ENCODE results near the gene UBE2D1. TPM values are rescaled to one million over a fixed set of nuclear protein-coding genes. Genes with fewer than 3 reads are reported as not detected.
A peak's percentile ranks its signal among the peaks of the same experiment; 100 is the strongest.

UBE2D1 gene
- total and polyA plus RNA-seq, 9 of the 15 experiments (the other 6 are each of a cell fraction or from before 2014, with no cell fraction given), result 4.1 to 24.4 (median 12.3) TPM

DNA sequence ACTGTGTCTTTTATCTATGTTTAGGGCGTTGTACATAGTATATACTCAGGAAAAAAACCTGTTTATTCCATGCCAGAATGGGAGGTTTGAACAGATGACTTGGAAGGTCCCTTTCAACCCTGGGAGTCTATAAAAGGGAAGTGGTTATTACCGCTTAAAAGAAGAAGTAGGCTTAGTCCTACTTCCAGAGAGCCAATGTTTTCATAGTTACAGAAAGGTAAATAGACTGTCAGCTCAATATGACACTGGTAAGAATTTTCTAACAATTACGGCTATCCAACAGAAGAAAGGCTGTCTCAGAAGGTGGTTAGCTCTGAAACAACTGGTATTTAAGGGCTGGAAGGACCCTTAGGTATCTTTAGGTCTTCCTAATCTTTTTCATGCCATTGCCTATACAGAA, 49.3 kb downstream of the UBE2D1 start:
- WGBS (ENCODE audit: insufficient coverage, low coverage, missing lambda C conversion rate), result 17% methylated on average over 3 of the region's 3 CpGs
- H4K20me1 ChIP-seq (replicated peaks; ENCODE audit: control insufficient read depth, insufficient read depth, low read length), result no peaks in the 10 kb centered on the region; the same call in 1 of the 2 replicates
- peaks cover 28% of the 10 kb centered on the region for H3K36me3 ChIP-seq (ENCODE audit: control insufficient read depth, insufficient read depth, low read length)
- H3K27me3 ChIP-seq (ENCODE audit: control insufficient read depth in 2 of 2, insufficient read depth in 2 of 2, low read length in 2 of 2), result no peaks in the 10 kb centered on the region
- DNase-seq (ENCODE audit: extremely low read depth in 1 of 4, low spot score in 3 of 4), result peak in 2 of 4 experiments; percentile 23 to 35
- H3K4me1 ChIP-seq (replicated peaks in 1 of 2; ENCODE audit: control insufficient read depth in 2 of 2, insufficient read depth in 2 of 2, low read length in 2 of 2), result peaks cover 11 to 18% of the 10 kb centered on the region in 2 experiments
- BruUV-seq (replicated peaks), result no TSS peak
- H2AFZ ChIP-seq (ENCODE audit: low read depth, low read length), result peak overlapping the region; percentile 93
- ATAC-seq, result no peak
- peak overlapping the region in 1 of 2 experiments; percentile 87; a peak in 1 of 4 replicates for H3K9ac ChIP-seq (ENCODE audit: insufficient read depth in 1 of 2, low read depth in 2 of 2, low read length in 2 of 2)
- in situ Hi-C loops (cut with MboI) (loop anchor here (10.0 kb wide), 1 partner anchor 199 kb away; no protein-coding TSS in a partner anchor), intact Hi-C loops (cut with micrococcal nuclease) (loop anchor here (2.0 kb wide), 1 partner anchor 49 kb away; the partner anchor contains the start of gene UBE2D1)
- ChIA-PET CTCF (ENCODE audit: low intra/inter-chr PET ratio) (interaction anchor here (1.8 to 2.1 kb wide), 2 partner anchors 84 to 206 kb away, joined by 5 to 10 read pairs; no protein-coding TSS in a partner anchor), POLR2A (interaction anchor here (1.3 to 3.6 kb wide), 6 partner anchors 12 to 83 kb away, joined by 4 to 22 read pairs (median 8); partner anchors contain the start of gene UBE2D1)
- 0 out of 2 replicates have a peak overlapping the region, but pooled peaks have one; percentile 86 for H3K4me3 ChIP-seq
- H3K79me2 ChIP-seq (ENCODE audit: control insufficient read depth, insufficient read depth, low read length), result peaks cover 47% of the 10 kb centered on the region
- no peak for FAIRE-seq
- H3K9me3 ChIP-seq (replicated peaks; ENCODE audit: control insufficient read depth, insufficient read depth, low read depth, low read length), result no peaks in the 10 kb centered on the region
- peak overlapping the region; percentile 94 for H3K4me2 ChIP-seq (ENCODE audit: insufficient read depth, low read length)
- peak overlapping the region; percentile 28; the same call in 2 of the 3 replicates for H3K27ac ChIP-seq (ENCODE audit: extremely low read depth, low read depth, low read length)
- H3K9me1 ChIP-seq (ENCODE audit: control insufficient read depth, insufficient read depth, low read length), result no peaks in the 10 kb centered on the region
- TF ChIP-seq RBM15 (IDR thresholded peaks at IDR 0.05; ENCODE audit: insufficient read depth, low read length) (no peak), TEAD2 (tag; IDR thresholded peaks at IDR 0.05) (no peak), LEF1 (IDR thresholded peaks at IDR 0.05) (peak; percentile 25; the same call in 1 of the 2 replicates), FOXJ2 (tag; IDR thresholded peaks at IDR 0.05) (peak; percentile 94), POLR2B (IDR thresholded peaks at IDR 0.05; ENCODE audit: low read depth, partially characterized antibody) (no peak), MEIS2 (IDR thresholded peaks at IDR 0.05; ENCODE audit: partially characterized antibody) (peak; percentile 35), CC2D1A (IDR thresholded peaks at IDR 0.05) (no peak), SMARCA4 (IDR thresholded peaks at IDR 0.05) (0 out of 2 replicates have a peak, but pooled peaks have one; percentile 20), MYBL2 (IDR thresholded peaks at IDR 0.05; ENCODE audit: low read depth) (no peak), MYBL2 (CRISPR knock-in tag; IDR thresholded peaks at IDR 0.05; ENCODE audit: borderline replicate concordance) (no peak)
- TF ChIP-seq, protein P1, sequence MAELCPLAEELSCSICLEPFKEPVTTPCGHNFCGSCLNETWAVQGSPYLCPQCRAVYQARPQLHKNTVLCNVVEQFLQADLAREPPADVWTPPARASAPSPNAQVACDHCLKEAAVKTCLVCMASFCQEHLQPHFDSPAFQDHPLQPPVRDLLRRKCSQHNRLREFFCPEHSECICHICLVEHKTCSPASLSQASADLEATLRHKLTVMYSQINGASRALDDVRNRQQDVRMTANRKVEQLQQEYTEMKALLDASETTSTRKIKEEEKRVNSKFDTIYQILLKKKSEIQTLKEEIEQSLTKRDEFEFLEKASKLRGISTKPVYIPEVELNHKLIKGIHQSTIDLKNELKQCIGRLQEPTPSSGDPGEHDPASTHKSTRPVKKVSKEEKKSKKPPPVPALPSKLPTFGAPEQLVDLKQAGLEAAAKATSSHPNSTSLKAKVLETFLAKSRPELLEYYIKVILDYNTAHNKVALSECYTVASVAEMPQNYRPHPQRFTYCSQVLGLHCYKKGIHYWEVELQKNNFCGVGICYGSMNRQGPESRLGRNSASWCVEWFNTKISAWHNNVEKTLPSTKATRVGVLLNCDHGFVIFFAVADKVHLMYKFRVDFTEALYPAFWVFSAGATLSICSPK (IDR thresholded peaks at IDR 0.05; ENCODE audit: borderline replicate concordance), result no peak
- TF ChIP-seq, protein P2, sequence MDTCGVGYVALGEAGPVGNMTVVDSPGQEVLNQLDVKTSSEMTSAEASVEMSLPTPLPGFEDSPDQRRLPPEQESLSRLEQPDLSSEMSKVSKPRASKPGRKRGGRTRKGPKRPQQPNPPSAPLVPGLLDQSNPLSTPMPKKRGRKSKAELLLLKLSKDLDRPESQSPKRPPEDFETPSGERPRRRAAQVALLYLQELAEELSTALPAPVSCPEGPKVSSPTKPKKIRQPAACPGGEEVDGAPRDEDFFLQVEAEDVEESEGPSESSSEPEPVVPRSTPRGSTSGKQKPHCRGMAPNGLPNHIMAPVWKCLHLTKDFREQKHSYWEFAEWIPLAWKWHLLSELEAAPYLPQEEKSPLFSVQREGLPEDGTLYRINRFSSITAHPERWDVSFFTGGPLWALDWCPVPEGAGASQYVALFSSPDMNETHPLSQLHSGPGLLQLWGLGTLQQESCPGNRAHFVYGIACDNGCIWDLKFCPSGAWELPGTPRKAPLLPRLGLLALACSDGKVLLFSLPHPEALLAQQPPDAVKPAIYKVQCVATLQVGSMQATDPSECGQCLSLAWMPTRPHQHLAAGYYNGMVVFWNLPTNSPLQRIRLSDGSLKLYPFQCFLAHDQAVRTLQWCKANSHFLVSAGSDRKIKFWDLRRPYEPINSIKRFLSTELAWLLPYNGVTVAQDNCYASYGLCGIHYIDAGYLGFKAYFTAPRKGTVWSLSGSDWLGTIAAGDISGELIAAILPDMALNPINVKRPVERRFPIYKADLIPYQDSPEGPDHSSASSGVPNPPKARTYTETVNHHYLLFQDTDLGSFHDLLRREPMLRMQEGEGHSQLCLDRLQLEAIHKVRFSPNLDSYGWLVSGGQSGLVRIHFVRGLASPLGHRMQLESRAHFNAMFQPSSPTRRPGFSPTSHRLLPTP (IDR thresholded peaks at IDR 0.05; ENCODE audit: borderline replicate concordance, extremely low read depth, insufficient read length), result no peak
- TF ChIP-seq, protein P3, sequence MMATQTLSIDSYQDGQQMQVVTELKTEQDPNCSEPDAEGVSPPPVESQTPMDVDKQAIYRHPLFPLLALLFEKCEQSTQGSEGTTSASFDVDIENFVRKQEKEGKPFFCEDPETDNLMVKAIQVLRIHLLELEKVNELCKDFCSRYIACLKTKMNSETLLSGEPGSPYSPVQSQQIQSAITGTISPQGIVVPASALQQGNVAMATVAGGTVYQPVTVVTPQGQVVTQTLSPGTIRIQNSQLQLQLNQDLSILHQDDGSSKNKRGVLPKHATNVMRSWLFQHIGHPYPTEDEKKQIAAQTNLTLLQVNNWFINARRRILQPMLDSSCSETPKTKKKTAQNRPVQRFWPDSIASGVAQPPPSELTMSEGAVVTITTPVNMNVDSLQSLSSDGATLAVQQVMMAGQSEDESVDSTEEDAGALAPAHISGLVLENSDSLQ (IDR thresholded peaks at IDR 0.05), result peak; percentile 22; the same call in 1 of the 2 replicates
- TF ChIP-seq, protein P4, sequence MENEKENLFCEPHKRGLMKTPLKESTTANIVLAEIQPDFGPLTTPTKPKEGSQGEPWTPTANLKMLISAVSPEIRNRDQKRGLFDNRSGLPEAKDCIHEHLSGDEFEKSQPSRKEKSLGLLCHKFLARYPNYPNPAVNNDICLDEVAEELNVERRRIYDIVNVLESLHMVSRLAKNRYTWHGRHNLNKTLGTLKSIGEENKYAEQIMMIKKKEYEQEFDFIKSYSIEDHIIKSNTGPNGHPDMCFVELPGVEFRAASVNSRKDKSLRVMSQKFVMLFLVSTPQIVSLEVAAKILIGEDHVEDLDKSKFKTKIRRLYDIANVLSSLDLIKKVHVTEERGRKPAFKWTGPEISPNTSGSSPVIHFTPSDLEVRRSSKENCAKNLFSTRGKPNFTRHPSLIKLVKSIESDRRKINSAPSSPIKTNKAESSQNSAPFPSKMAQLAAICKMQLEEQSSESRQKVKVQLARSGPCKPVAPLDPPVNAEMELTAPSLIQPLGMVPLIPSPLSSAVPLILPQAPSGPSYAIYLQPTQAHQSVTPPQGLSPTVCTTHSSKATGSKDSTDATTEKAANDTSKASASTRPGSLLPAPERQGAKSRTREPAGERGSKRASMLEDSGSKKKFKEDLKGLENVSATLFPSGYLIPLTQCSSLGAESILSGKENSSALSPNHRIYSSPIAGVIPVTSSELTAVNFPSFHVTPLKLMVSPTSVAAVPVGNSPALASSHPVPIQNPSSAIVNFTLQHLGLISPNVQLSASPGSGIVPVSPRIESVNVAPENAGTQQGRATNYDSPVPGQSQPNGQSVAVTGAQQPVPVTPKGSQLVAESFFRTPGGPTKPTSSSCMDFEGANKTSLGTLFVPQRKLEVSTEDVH (IDR thresholded peaks at IDR 0.05; ENCODE audit: low read depth, partially characterized antibody), result no peak

Data from K562 (cell line).